ENCODE measurements around the gene GRIK2.

GRIK2 gene

DNA sequence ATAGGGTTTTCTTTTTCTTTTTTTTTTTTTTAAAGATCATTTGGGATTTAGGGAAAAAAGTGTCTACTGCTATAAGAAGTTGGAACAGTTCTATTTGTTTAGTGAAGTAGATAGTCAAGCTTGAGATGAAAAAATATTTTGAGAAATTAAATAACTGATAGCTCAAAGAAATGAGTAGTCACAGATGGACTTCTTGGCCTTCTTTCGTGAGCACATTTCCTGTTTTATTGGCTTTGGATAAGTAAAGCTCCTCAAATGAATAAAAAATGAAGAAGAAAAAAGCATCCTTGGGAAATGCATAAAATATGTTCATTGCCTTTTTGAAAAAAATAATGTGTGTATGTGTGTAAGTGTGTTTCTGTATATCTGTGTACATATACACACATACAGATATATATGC is 515.9 kb downstream of the GRIK2 start:
- H3K4me1 ChIP-seq (ENCODE audit: control insufficient read depth, insufficient read depth, low read length), result no peaks in the 10 kb centered on the region
- H3K4me3 ChIP-seq (ENCODE audit: low read length), result no peak overlapping the region
- no peaks in the 10 kb centered on the region for H3K36me3 ChIP-seq (ENCODE audit: control insufficient read depth, insufficient read depth, low read length)
- no peaks in the 10 kb centered on the region for H3K9me3 ChIP-seq (ENCODE audit: control insufficient read depth, insufficient read depth, low read length)
- H3K27ac ChIP-seq (ENCODE audit: low read length), result no peak overlapping the region
- no peak for DNase-seq (ENCODE audit: low read depth, low spot score)
- WGBS (ENCODE audit: insufficient coverage, insufficient read length), result no CpG with 5 or more reads among the region's 1 CpG
- no peaks in the 10 kb centered on the region for H3K27me3 ChIP-seq (ENCODE audit: control insufficient read depth, insufficient read depth, low read length)

DNA sequence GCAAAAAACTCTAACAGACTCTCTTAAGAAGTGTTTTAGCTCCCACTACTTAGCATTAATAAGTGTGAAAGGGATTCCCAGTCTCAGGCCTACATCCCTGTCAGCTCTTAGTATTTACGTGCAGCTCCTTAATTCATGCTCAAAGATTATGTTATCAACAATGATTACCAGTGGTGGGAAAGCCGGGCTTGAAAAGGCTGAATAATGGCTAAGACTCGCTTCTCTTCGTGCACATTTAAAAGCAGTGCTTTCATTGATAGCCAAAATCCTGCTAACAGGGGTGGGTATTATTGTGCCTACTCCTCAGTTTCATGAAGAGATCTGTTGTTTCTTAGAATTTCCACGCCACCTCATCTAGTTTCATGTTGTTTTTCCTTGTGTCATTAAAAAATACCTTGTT is 518.8 kb downstream of the GRIK2 start:
- Histone ChIP-seq H3K27ac (ENCODE audit: low read length) (no peak overlapping the region), H3K4me1 (ENCODE audit: control insufficient read depth, insufficient read depth, low read length) (no peaks in the 10 kb centered on the region), H3K9me3 (ENCODE audit: control insufficient read depth, insufficient read depth, low read length) (no peaks in the 10 kb centered on the region), H3K36me3 (ENCODE audit: control insufficient read depth, insufficient read depth, low read length) (no peaks in the 10 kb centered on the region), H3K27me3 (ENCODE audit: control insufficient read depth, insufficient read depth, low read length) (no peaks in the 10 kb centered on the region), H3K4me3 (ENCODE audit: low read length) (no peak overlapping the region)
- no CpG with 5 or more reads among the region's 5 CpGs for WGBS (ENCODE audit: insufficient coverage, insufficient read length)
- no peak for DNase-seq (ENCODE audit: low read depth, low spot score)

DNA sequence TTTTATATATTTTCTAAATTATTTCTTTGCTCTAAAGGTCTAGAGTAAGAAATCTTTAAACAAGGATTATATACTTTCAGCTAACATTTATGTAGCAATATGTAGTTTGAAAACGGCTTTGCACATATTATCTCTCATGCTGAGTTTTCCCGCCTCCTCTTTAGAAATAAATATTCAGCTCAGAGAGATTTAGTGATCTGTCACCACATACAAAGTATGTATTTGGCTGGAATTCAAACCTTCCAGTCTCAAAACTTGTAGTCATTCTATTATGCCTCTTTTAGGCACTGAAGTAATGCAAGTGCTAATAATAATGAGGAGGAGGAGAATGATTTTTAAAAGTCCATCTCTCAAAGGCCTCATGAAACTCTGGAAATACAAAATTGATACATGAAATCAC is 525.0 kb downstream of the GRIK2 start:
- Histone ChIP-seq H3K27me3 (ENCODE audit: control insufficient read depth, insufficient read depth, low read length) (no peaks in the 10 kb centered on the region), H3K4me1 (ENCODE audit: control insufficient read depth, insufficient read depth, low read length) (no peaks in the 10 kb centered on the region), H3K4me3 (ENCODE audit: low read length) (no peak overlapping the region), H3K27ac (ENCODE audit: low read length) (no peak overlapping the region), H3K9me3 (ENCODE audit: control insufficient read depth, insufficient read depth, low read length) (no peaks in the 10 kb centered on the region), H3K36me3 (ENCODE audit: control insufficient read depth, insufficient read depth, low read length) (no peaks in the 10 kb centered on the region)
- WGBS (ENCODE audit: insufficient coverage, insufficient read length), result no CpG with 5 or more reads among the region's 2 CpGs
- no peak for DNase-seq (ENCODE audit: low read depth, low spot score)

DNA sequence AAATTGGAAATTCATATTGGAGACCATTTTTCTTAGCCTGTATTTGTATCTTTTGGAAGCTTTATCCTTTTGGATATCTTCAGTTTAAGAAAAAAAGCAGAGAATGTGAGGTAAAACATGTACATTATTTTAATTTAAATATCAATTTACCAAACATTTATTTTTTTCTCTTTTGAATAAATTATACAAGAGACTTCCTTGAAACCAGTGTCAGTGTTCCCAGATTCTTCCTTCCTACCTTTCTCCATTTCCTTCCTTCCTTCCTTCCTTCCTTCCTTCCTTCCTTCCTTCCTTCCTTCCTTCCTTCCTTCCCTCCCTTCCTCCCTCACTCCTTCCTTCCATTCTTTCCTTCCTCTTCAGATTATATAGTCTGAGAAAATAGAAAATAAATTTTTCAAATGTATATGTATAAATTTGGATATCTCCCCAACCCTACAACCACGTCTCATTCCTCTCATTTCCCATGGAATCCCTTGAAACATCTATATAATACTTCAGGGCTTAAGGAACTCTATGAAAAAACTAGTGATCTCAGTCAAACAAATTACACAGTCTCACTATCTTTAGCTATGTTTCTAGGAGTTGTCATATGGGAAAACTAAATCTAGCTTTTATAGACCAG is 528.4 kb downstream of the GRIK2 start:
- no CpG with 5 or more reads among the region's 1 CpG for WGBS (ENCODE audit: insufficient coverage, insufficient read length)
- no peak overlapping the region for H3K4me3 ChIP-seq (ENCODE audit: low read length)
- no peaks in the 10 kb centered on the region for H3K9me3 ChIP-seq (ENCODE audit: control insufficient read depth, insufficient read depth, low read length)
- no peaks in the 10 kb centered on the region for H3K27me3 ChIP-seq (ENCODE audit: control insufficient read depth, insufficient read depth, low read length)
- H3K36me3 ChIP-seq (ENCODE audit: control insufficient read depth, insufficient read depth, low read length), result no peaks in the 10 kb centered on the region
- H3K4me1 ChIP-seq (ENCODE audit: control insufficient read depth, insufficient read depth, low read length), result no peaks in the 10 kb centered on the region
- H3K27ac ChIP-seq (ENCODE audit: low read length), result no peak overlapping the region
- DNase-seq (ENCODE audit: low read depth, low spot score), result no peak

DNA sequence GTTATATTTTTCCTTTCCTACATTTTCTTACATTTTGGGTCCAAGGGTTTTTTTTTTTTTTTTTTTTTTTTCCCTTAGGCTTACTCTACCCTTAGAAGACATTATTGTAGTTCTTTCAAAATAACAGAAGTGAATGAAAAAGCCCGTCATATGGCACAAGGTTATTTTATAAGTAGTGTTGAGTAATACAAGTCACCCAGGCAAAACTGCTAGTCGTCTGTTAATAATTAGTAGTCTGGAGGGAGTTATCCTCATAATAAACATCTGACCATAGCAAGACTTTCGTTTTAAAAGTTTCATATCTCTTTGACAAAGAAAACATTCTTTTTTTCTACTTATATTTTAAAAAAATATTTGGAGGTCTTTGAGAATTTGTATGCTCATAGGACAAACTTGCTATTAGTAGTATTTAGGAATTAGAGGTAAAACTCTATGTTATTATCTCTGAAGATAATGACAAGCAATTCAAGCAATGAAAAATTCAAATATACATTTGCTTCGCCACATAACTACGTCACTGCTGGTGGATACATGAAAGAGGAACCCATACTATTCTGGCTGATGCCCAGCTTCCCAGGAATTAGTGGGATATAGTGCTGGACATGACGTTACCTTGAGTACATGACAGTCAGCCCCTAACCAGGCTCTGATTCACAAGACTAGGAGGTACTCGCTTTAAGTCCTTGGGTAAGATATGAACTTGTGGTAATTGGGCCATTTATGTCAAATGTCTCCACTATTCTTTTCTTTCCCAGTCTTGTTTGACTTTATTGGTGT is 532.8 kb downstream of the GRIK2 start:
- Histone ChIP-seq H3K36me3 (ENCODE audit: control insufficient read depth, insufficient read depth, low read length) (no peaks in the 10 kb centered on the region), H3K4me3 (ENCODE audit: low read length) (no peak overlapping the region), H3K4me1 (ENCODE audit: control insufficient read depth, insufficient read depth, low read length) (no peaks in the 10 kb centered on the region), H3K27me3 (ENCODE audit: control insufficient read depth, insufficient read depth, low read length) (no peaks in the 10 kb centered on the region), H3K27ac (ENCODE audit: low read length) (no peak overlapping the region), H3K9me3 (ENCODE audit: control insufficient read depth, insufficient read depth, low read length) (no peaks in the 10 kb centered on the region)
- WGBS (ENCODE audit: insufficient coverage, insufficient read length), result no CpG with 5 or more reads among the region's 7 CpGs
- no peak for DNase-seq (ENCODE audit: low read depth, low spot score)

DNA sequence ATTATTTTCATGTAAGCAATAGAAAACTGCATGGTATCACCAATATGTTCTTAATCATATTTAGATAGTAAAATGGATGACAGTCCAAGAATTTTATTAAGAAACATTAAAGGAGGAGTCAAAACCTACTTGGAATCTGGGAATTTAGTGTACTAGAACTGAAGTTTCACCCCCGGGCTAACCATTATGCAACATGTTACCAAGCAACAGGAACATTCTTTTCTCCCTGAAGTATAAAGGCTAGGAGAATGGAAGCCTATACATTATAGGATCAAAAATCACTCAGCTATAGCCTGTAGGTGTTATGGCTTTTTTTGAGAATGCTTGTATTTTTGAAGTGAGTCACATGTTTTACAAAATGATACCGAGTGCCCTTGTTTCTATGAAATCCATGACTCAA is 538.3 kb downstream of the GRIK2 start:
- Histone ChIP-seq H3K9me3 (ENCODE audit: control insufficient read depth, insufficient read depth, low read length) (no peaks in the 10 kb centered on the region), H3K4me3 (ENCODE audit: low read length) (no peak overlapping the region), H3K36me3 (ENCODE audit: control insufficient read depth, insufficient read depth, low read length) (no peaks in the 10 kb centered on the region), H3K4me1 (ENCODE audit: control insufficient read depth, insufficient read depth, low read length) (no peaks in the 10 kb centered on the region), H3K27ac (ENCODE audit: low read length) (no peak overlapping the region), H3K27me3 (ENCODE audit: control insufficient read depth, insufficient read depth, low read length) (no peaks in the 10 kb centered on the region)
- WGBS (ENCODE audit: insufficient coverage, insufficient read length), result no CpG with 5 or more reads among the region's 2 CpGs
- DNase-seq (ENCODE audit: low read depth, low spot score), result no peak

DNA sequence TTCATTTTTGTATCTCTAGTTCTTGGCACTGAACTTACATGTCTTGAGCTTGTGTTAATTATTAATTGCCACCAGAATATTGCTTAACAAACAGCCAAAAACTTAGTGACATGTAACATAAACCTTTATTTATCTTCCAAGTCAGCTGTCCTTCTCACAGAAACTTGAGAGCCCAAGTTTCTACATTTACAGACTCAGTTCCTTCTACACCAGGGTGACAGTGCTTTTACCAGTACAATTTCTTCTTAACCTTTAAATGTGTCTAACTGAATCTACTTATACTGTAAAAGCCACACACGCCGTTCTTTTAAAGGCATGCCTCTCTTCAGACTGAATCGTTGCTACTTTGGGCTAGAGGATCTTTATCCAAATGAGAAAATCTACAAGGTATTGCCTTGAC is 539.2 kb downstream of the GRIK2 start:
- Histone ChIP-seq H3K9me3 (ENCODE audit: control insufficient read depth, insufficient read depth, low read length) (no peaks in the 10 kb centered on the region), H3K4me3 (ENCODE audit: low read length) (no peak overlapping the region), H3K27ac (ENCODE audit: low read length) (no peak overlapping the region), H3K36me3 (ENCODE audit: control insufficient read depth, insufficient read depth, low read length) (no peaks in the 10 kb centered on the region), H3K4me1 (ENCODE audit: control insufficient read depth, insufficient read depth, low read length) (no peaks in the 10 kb centered on the region), H3K27me3 (ENCODE audit: control insufficient read depth, insufficient read depth, low read length) (no peaks in the 10 kb centered on the region)
- DNase-seq (ENCODE audit: low read depth, low spot score), result no peak
- WGBS (ENCODE audit: insufficient coverage, insufficient read length), result no CpG with 5 or more reads among the region's 3 CpGs

DNA sequence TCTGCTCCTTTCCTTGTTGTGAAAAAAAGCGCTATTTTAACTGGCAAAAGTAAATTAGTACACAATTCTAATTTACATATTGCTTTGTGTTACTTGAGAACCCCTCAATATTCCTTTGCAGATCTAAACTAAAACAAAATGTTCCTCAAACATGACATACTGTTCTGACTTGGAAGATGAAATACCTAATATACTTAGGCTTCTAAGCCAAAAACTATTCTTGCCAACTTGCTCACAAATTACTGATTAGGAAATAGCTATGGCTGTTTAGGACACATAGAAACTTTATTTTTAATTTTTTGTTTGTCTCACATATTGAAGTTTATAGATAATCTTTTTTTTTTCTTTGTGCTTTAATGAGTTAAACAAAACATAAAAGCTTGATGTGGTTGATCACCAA is 542.2 kb downstream of the GRIK2 start:
- DNase-seq (ENCODE audit: low read depth, low spot score), result no peak
- no peaks in the 10 kb centered on the region for H3K4me1 ChIP-seq (ENCODE audit: control insufficient read depth, insufficient read depth, low read length)
- no peaks in the 10 kb centered on the region for H3K27me3 ChIP-seq (ENCODE audit: control insufficient read depth, insufficient read depth, low read length)
- H3K9me3 ChIP-seq (ENCODE audit: control insufficient read depth, insufficient read depth, low read length), result no peaks in the 10 kb centered on the region
- H3K4me3 ChIP-seq (ENCODE audit: low read length), result no peak overlapping the region
- WGBS (ENCODE audit: insufficient coverage, insufficient read length), result no CpG with 5 or more reads among the region's 1 CpG
- H3K36me3 ChIP-seq (ENCODE audit: control insufficient read depth, insufficient read depth, low read length), result no peaks in the 10 kb centered on the region
- H3K27ac ChIP-seq (ENCODE audit: low read length), result no peak overlapping the region

DNA sequence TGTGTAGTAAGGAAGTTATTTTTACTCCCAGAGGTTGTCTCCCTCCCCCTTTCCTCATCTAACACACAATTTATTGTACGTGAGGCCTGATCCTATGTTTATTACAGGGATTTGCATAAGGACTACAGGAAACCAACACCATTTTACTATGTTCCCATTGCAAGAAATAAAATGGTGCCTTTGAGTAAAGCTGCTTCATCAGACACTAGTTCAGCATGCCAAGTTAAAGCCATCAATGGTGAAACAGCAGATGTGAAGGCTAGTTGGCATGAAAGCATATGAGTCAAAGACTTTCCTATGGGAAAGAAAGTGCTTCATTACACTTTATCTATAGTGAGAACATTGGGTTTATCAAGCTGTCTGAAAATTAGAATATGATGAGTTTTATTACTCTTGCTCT is 543.0 kb downstream of the GRIK2 start:
- H3K4me3 ChIP-seq (ENCODE audit: low read length), result no peak overlapping the region
- WGBS (ENCODE audit: insufficient coverage, insufficient read length), result no CpG with 5 or more reads among the region's 1 CpG
- no peaks in the 10 kb centered on the region for H3K36me3 ChIP-seq (ENCODE audit: control insufficient read depth, insufficient read depth, low read length)
- DNase-seq (ENCODE audit: low read depth, low spot score), result no peak
- no peak overlapping the region for H3K27ac ChIP-seq (ENCODE audit: low read length)
- no peaks in the 10 kb centered on the region for H3K27me3 ChIP-seq (ENCODE audit: control insufficient read depth, insufficient read depth, low read length)
- no peaks in the 10 kb centered on the region for H3K9me3 ChIP-seq (ENCODE audit: control insufficient read depth, insufficient read depth, low read length)
- H3K4me1 ChIP-seq (ENCODE audit: control insufficient read depth, insufficient read depth, low read length), result no peaks in the 10 kb centered on the region

DNA sequence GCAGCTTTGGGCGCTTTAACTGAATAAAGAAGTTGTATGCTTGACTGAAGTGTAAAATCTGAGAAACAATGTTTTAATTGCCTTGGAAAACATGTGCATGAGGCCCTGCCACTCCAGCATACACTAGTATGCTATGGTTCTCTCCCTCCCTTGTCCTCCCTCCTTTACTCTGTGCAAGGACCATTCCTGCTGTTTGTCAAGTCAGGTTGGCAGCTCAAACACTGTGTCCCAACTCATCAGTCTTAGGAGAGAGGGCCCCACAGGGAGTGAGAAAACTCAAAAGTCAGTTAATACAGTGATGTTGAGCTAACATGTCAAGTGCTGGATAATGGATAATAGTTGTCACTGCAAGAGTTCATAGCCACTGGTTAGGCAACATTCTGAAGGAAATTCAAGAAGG is 543.6 kb downstream of the GRIK2 start:
- Histone ChIP-seq H3K4me3 (ENCODE audit: low read length) (no peak overlapping the region), H3K36me3 (ENCODE audit: control insufficient read depth, insufficient read depth, low read length) (no peaks in the 10 kb centered on the region), H3K27ac (ENCODE audit: low read length) (no peak overlapping the region), H3K9me3 (ENCODE audit: control insufficient read depth, insufficient read depth, low read length) (no peaks in the 10 kb centered on the region), H3K4me1 (ENCODE audit: control insufficient read depth, insufficient read depth, low read length) (no peaks in the 10 kb centered on the region), H3K27me3 (ENCODE audit: control insufficient read depth, insufficient read depth, low read length) (no peaks in the 10 kb centered on the region)
- no peak for DNase-seq (ENCODE audit: low read depth, low spot score)
- no CpG with 5 or more reads among the region's 1 CpG for WGBS (ENCODE audit: insufficient coverage, insufficient read length)

DNA sequence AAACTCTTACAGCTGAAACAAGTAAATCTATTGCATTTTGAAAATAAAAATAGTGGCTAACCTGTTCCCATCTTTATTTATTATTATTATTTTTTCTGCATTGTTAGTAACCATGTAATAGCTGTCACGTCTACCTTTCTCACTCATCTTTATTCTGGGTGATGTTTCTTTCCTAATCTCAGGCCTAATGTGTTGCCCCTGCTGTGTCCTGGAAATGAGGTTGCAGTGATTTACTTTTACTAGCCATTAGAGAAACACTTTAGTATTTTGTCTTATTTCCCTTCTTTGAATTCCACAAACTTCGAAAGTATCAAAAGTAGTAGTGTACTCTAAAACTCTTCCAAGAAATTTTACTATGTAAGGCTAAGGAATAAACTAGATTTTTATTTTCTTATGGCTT is 546.9 kb downstream of the GRIK2 start:
- no peaks in the 10 kb centered on the region for H3K27me3 ChIP-seq (ENCODE audit: control insufficient read depth, insufficient read depth, low read length)
- H3K4me1 ChIP-seq (ENCODE audit: control insufficient read depth, insufficient read depth, low read length), result no peaks in the 10 kb centered on the region
- no peak for DNase-seq (ENCODE audit: low read depth, low spot score)
- no peak overlapping the region for H3K4me3 ChIP-seq (ENCODE audit: low read length)
- H3K36me3 ChIP-seq (ENCODE audit: control insufficient read depth, insufficient read depth, low read length), result no peaks in the 10 kb centered on the region
- no CpG with 5 or more reads among the region's 2 CpGs for WGBS (ENCODE audit: insufficient coverage, insufficient read length)
- H3K27ac ChIP-seq (ENCODE audit: low read length), result no peak overlapping the region
- H3K9me3 ChIP-seq (ENCODE audit: control insufficient read depth, insufficient read depth, low read length), result peaks cover 1% of the 10 kb centered on the region; the same call in 1 of the 2 replicates
